ENCODE measurements around the gene IL11RA.

The IL11RA gene

GRCh38 chr9:34675048-34675714 lies 23.2 kb downstream of the IL11RA start:
- no peak overlapping the region for H3K4me3 ChIP-seq (ENCODE audit: low read depth, low read length)
- DNase-seq (ENCODE audit: low read depth) = no peak

GRCh38 chr9:34675869-34676268 lies 23.9 kb downstream of the IL11RA start:
- no peak overlapping the region for H3K4me3 ChIP-seq (ENCODE audit: low read depth, low read length)
- DNase-seq (ENCODE audit: low read depth) = no peak

DNA sequence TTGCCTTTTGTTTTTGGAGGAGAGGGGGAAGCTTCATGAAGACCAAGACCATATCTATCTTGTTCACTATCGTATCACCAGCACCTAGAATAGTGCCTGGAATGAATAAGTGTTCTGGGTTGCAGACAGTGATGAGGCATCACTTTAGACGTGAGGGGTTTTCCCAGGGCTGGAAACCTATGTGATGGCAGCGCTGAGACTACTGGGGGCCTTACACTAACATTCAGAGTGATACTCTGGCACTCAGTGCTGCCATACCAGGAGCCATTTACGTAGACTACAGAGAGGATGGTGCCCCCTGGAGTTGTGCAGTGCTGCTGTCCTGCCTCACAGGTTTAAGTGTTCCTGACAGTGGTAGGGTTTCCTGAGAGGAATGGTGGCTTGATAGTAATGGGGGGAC lies 32.2 kb downstream of the IL11RA start:
- DNase-seq (ENCODE audit: low read depth) = no peak
- H3K4me3 ChIP-seq (ENCODE audit: low read depth, low read length) = no peak overlapping the region

GRCh38 chr9:34684816-34685215 lies 32.8 kb downstream of the IL11RA start:
- no peak for DNase-seq (ENCODE audit: low read depth)
- no peak overlapping the region for H3K4me3 ChIP-seq (ENCODE audit: low read depth, low read length)

- no peak overlapping the region for H3K4me3 ChIP-seq (ENCODE audit: low read depth, low read length)
- no peak for DNase-seq (ENCODE audit: low read depth)
These were observed 33.6 kb downstream of the IL11RA start for GRCh38 chr9:34685591-34685990.

GRCh38 chr9:34686231-34686630 lies 34.2 kb downstream of the IL11RA start:
- H3K4me3 ChIP-seq (ENCODE audit: low read depth, low read length) = no peak overlapping the region

DNA sequence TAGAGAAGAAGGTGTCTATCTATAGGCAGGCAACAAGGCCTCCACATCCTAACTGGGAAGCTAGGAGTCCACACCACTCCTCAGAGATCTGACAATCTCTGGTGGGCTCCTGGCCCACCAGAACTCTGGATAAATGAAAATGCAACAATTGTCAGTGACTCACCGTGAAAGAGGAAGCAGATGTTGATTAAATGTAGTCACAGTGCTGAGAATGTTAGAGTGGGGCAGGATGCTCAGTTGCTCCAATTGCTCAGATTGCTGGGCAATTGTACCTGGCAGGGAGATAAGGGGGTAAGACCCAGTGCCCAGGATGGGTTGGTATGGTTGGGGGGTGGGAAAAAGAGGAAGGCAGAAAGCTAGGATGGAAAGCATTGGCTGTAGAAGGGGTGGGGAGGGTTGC lies 34.7 kb downstream of the IL11RA start:
- no peak for DNase-seq (ENCODE audit: low read depth)
- no peak overlapping the region for H3K4me3 ChIP-seq (ENCODE audit: low read depth, low read length)

More at GRCh38 chr9:34686231-34686630, 34.2 kb downstream of the IL11RA start:
- peak; percentile 13 for DNase-seq (ENCODE audit: low read depth)

DNA sequence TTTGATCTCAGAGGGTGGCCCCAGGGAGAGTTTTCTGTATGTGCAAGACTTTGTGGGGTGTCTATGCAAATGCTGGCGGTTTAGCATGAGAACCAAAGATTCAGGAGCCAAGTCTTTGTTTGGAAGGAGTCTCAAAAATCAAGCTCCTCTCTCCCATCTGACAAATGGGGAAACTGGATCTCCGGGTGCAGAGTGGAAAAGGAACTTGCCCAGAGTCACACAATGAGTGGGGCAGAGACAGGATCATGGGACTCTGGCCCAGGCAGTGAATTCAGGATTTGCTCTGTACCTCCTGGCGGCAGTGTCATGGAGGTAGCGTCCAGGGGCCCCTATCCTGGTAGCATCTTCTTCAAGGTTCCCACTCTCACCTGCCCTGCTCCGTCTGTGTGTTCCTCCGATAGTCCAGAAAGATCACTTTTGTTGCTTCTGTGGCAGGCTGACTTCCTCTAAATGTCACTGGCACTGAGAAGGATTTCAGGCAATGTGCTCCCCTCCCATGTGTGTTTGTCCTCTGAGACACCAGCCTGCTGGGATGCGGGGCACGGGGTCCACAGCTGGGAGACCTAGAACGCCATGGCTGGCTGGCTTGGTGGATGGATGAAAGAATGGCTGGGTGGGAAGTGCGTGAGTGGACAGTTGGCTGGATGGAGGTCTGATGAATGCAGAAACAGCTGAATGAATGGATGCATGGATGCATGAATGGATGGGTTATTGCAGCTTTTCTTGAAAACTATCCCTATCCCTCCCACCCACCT lies 35.5 kb downstream of the IL11RA start:
- H3K4me3 ChIP-seq (ENCODE audit: low read depth, low read length) = no peak overlapping the region
- no peak for DNase-seq (ENCODE audit: low read depth)

GRCh38 chr9:34688329-34689115 lies 36.5 kb downstream of the IL11RA start:
- no peak for DNase-seq (ENCODE audit: low read depth)
- H3K4me3 ChIP-seq (ENCODE audit: low read depth, low read length) = no peak overlapping the region

DNA sequence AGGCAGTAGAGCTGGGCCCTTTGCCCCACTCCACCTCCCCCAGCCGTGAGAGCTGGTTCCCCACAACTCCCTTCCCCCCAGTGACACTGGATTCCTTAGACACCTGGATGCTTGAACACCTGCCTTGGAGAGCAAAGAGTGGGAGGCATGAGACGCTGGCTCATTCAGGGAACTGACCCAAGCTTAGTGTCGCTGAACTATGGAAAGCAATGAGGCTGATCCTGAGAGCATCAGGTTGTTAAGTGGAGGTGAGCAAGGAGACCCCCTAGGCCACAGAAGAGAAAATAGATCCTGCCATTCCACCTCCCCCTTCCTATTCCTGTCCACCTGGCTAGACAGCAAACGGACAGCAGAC lies 37.1 kb downstream of the IL11RA start:
- H3K4me3 ChIP-seq (ENCODE audit: low read depth, low read length) = no peak overlapping the region
- DNase-seq (ENCODE audit: low read depth) = no peak

GRCh38 chr9:34689512-34689911 lies 37.5 kb downstream of the IL11RA start:
- no peak overlapping the region for H3K4me3 ChIP-seq (ENCODE audit: low read depth, low read length)
- no peak for DNase-seq (ENCODE audit: low read depth)

DNA sequence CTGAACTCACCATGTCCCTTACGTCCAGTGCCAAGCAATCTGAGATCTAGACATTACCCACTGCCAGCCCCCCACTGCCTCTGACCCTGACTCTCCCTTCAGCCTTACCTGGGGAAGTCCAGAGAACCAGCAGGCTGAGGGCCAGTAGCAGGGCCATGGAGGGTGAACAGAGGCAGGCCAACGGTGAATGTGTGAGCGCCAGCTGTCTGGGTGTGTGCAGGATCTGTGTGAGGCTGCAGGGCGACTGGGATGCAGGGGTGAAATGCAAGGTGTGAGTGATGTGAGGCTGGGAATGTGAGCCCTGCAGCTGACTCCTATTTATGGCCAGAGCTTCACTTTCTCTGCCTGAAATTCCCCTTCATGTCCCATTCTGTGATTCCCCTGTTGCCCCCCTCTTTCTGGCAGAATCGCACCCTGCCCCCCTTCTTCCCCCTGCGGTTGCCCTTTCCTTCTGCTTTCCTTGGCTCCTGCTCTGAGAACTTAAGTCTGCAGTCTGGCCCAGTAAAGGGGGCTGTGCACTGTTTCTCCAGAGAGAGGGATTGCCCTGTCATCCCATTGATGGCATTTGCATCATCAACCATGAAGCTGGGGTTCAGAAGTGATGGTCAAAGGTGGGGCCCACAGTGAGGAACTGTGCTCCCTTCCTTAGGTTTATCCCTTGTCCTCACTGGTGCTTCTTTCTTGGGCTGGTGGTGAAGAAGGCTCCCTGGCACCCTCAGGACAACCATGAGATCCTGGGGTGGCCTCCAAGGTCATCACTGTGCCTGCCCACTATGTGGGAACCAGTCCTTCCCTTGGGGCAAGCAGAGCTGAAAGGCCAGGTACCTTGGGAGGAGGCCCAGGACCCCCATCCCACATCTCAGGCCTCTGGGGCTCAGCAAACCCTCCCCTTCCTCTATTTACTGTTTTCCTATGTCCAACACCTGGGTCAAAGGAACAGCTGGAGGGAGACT lies 39.3 kb downstream of the IL11RA start, which contains the start of gene CCL19:
Gene CCL19 (minus strand): TSS at position 294 of the 953 bp plus-strand sequence. CDS start 137 bp downstream, at position 157.
- H3K4me3 ChIP-seq (ENCODE audit: low read depth, low read length) = no peak within 1 kb of the TSS
- no peak for DNase-seq (ENCODE audit: low read depth)

DNA sequence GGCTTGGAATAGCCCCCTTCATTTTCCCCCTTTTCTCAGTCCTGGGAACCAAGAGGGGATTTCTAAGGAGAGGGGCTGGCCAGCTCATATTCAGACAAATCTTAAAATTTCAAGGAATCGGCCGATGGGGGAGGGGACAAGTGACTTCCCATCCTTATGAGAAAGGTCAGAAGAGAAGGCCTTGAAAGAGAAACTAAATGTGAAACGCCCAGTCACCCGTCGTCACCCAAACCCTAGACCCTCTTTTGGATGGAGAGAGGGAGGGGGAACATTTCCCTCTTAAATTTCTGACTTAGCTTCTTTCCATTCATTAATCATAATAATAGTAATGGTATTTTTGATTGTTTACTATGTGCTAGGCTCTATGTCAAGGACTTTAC lies 39.9 kb downstream of the IL11RA start:
- H3K4me3 ChIP-seq (ENCODE audit: low read depth, low read length) = no peak overlapping the region
- DNase-seq (ENCODE audit: low read depth) = no peak

GRCh38 chr9:34693560-34693959 lies 41.6 kb downstream of the IL11RA start:
- no peak for DNase-seq (ENCODE audit: low read depth)
- no peak overlapping the region for H3K4me3 ChIP-seq (ENCODE audit: low read depth, low read length)

- no peak overlapping the region for H3K4me3 ChIP-seq (ENCODE audit: low read depth, low read length)
- no peak for DNase-seq (ENCODE audit: low read depth)
These were observed 42.8 kb downstream of the IL11RA start for GRCh38 chr9:34694811-34695210.

DNA sequence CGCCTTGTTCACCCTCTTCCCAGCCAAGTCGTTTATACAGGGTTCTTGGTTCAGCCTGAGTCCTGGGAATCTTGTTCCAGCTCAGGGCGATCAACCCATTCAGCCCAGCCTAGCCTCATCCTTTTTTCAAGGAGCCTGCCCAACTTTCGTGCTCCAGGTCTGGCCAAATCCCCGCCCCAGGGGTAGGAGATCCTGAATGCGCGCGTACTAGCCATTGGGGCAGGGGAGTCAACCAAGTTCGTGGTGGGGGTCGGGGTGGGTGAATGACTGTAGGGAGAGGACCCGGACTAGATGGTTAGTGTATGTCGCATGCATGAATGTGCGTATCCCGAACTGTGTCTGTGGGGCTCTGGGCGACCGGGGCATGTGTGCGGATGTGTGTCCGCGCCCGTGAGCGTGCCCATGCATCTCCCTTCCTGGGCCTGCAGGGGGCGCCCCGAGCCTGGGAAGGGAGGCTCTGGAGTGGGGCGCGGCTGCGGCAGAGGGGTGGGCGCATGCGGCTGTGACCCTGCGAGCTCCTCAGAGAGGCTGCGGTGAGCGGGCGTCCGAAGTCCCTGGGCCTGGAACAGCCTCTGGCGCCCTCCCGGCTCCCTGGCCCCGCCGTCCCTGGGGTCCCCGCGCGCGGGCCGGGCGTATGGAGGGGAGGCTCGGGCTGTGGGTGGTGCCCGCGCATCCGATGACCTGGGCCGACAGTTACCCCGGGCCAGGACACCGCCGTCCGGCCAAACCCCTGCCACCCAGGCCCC lies 49.2 kb downstream of the IL11RA start:
- peak; percentile 8 for DNase-seq (ENCODE audit: low read depth)
- H3K4me3 ChIP-seq (ENCODE audit: low read depth, low read length) = peak overlapping the region; percentile 67

- peak; percentile 51 for DNase-seq (ENCODE audit: low read depth)
- H3K4me3 ChIP-seq (ENCODE audit: low read depth, low read length) = peak overlapping the region; percentile 67
These were observed 50.1 kb downstream of the IL11RA start for GRCh38 chr9:34701769-34702736.

DNA sequence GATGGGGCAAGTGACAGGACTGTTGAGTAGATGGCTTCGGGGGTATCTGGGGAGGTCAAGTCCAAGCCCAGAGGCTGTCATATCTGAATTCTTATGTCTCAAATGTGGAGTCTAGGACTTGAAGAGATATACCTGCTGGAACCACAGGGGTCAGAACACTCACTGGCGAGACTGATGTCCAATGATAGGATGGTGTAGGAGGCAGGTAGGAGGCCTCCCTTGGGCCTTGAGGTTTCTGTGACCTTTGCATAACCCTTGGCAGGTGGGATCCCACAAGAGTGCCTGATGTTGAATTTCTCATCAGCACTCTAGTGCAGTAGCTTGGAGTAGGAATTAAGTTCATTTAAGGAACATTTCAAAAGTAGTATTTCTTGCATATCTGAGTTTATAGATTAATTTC lies 55.1 kb downstream of the IL11RA start:
- no peak overlapping the region for H3K4me3 ChIP-seq (ENCODE audit: low read depth, low read length)
- DNase-seq (ENCODE audit: low read depth) = no peak
